Activated naive CD8-positive, alpha-beta T cell treated with anti-CD3 and anti-CD28 coated beads, Interleukin-2, amount 50 U/mL, for 24 hours (primary cell): ENCODE measurements around the gene ASAP2.

Experiments
- ATAC-seq: fragments of 150-1000 bp; cut with Tn5 transposase; one replicate; pipeline ENCODE4 v1.10.0; 2021
- DNase-seq: peaks from one replicate; pipeline ENCODE4 v3.0.0; 2021
- H3K27ac Mint-ChIP-seq: one replicate; pipeline ENCODE4 v1.8.0; 2021; ENCODE audit warnings: mild to moderate bottlenecking, mixed read lengths
- H3K27me3 Mint-ChIP-seq: one replicate; pipeline ENCODE4 v1.8.0; 2021; ENCODE audit warnings: mixed read lengths
- H3K36me3 Mint-ChIP-seq: one replicate; pipeline ENCODE4 v1.8.0; 2021; ENCODE audit warnings: low read depth, mixed read lengths
- H3K4me1 Mint-ChIP-seq: one replicate; pipeline ENCODE4 v1.8.0; 2021; ENCODE audit warnings: mixed read lengths
- H3K4me3 Mint-ChIP-seq: one replicate; pipeline ENCODE4 v1.8.0; 2021; ENCODE audit warnings: mild to moderate bottlenecking, moderate library complexity, mixed read lengths
- H3K9me3 Mint-ChIP-seq: one replicate; pipeline ENCODE4 v1.8.0; 2021; ENCODE audit warnings: mixed read lengths

The ASAP2 gene

GRCh38 chr2:9406529-9407362 is 200.1 kb downstream of the ASAP2 start:
- no peak for DNase-seq
- no peak for ATAC-seq
- H3K4me1 Mint-ChIP-seq: no peaks in the 10 kb centered on the region
- H3K4me3 Mint-ChIP-seq: no peak overlapping the region
- peaks cover 25% of the 10 kb centered on the region for H3K36me3 Mint-ChIP-seq
- no peak overlapping the region for H3K27ac Mint-ChIP-seq
- H3K27me3 Mint-ChIP-seq: no peaks in the 10 kb centered on the region
- H3K9me3 Mint-ChIP-seq: no peaks in the 10 kb centered on the region

GRCh38 chr2:9407363-9407811 is 200.8 kb downstream of the ASAP2 start:
- Mint-ChIP-seq H3K4me3 (no peak overlapping the region), H3K36me3 (peaks cover 30% of the 10 kb centered on the region), H3K4me1 (no peaks in the 10 kb centered on the region), H3K27ac (no peak overlapping the region), H3K27me3 (no peaks in the 10 kb centered on the region), H3K9me3 (no peaks in the 10 kb centered on the region)
- no peak for DNase-seq
- ATAC-seq: no peak

- Mint-ChIP-seq H3K4me1 (no peaks in the 10 kb centered on the region), H3K4me3 (no peak overlapping the region), H3K9me3 (no peaks in the 10 kb centered on the region), H3K36me3 (peaks cover 36% of the 10 kb centered on the region), H3K27ac (no peak overlapping the region), H3K27me3 (no peaks in the 10 kb centered on the region)
- DNase-seq (no peak), ATAC-seq (no peak)
Observed at GRCh38 chr2:9408641-9409151, 202.1 kb downstream of the ASAP2 start.

GRCh38 chr2:9410108-9410507 is 203.5 kb downstream of the ASAP2 start:
- H3K36me3 Mint-ChIP-seq: peaks cover 49% of the 10 kb centered on the region
- H3K4me1 Mint-ChIP-seq: no peaks in the 10 kb centered on the region
- no peak overlapping the region for H3K4me3 Mint-ChIP-seq
- H3K27ac Mint-ChIP-seq: peak overlapping the region; percentile 46
- no peaks in the 10 kb centered on the region for H3K27me3 Mint-ChIP-seq
- no peaks in the 10 kb centered on the region for H3K9me3 Mint-ChIP-seq
- DNase-seq (no peak), ATAC-seq (peak; percentile 57)

GRCh38 chr2:9412781-9413180 is 206.2 kb downstream of the ASAP2 start:
- H3K4me3 Mint-ChIP-seq: no peak overlapping the region
- no peak overlapping the region for H3K27ac Mint-ChIP-seq
- DNase-seq (no peak), ATAC-seq (no peak)
- peaks cover 14% of the 10 kb centered on the region for H3K4me1 Mint-ChIP-seq
- H3K9me3 Mint-ChIP-seq: no peaks in the 10 kb centered on the region
- H3K36me3 Mint-ChIP-seq: peaks cover 52% of the 10 kb centered on the region
- no peaks in the 10 kb centered on the region for H3K27me3 Mint-ChIP-seq

- H3K27me3 Mint-ChIP-seq: no peaks in the 10 kb centered on the region
- peaks cover 37% of the 10 kb centered on the region for H3K4me1 Mint-ChIP-seq
- H3K9me3 Mint-ChIP-seq: no peaks in the 10 kb centered on the region
- H3K27ac Mint-ChIP-seq: no peak overlapping the region
- no peak overlapping the region for H3K4me3 Mint-ChIP-seq
- H3K36me3 Mint-ChIP-seq: peaks cover 49% of the 10 kb centered on the region
- ATAC-seq (no peak), DNase-seq (no peak)
Observed at GRCh38 chr2:9415516-9416169, 209.0 kb downstream of the ASAP2 start.

- Mint-ChIP-seq H3K27me3 (no peaks in the 10 kb centered on the region), H3K4me3 (no peak overlapping the region), H3K9me3 (no peaks in the 10 kb centered on the region), H3K4me1 (peaks cover 41% of the 10 kb centered on the region), H3K36me3 (peaks cover 43% of the 10 kb centered on the region), H3K27ac (peak overlapping the region; percentile 14)
- no peak for DNase-seq
- ATAC-seq: no peak
Observed at GRCh38 chr2:9416267-9416961, 209.8 kb downstream of the ASAP2 start.

- Mint-ChIP-seq H3K9me3 (no peaks in the 10 kb centered on the region), H3K27me3 (no peaks in the 10 kb centered on the region), H3K36me3 (peaks cover 45% of the 10 kb centered on the region), H3K4me3 (no peak overlapping the region), H3K4me1 (peaks cover 45% of the 10 kb centered on the region), H3K27ac (peak overlapping the region; percentile 14)
- DNase-seq (no peak), ATAC-seq (no peak)
Observed at GRCh38 chr2:9416962-9417316, 210.3 kb downstream of the ASAP2 start.

- H3K27me3 Mint-ChIP-seq: no peaks in the 10 kb centered on the region
- H3K9me3 Mint-ChIP-seq: no peaks in the 10 kb centered on the region
- no peak overlapping the region for H3K27ac Mint-ChIP-seq
- H3K36me3 Mint-ChIP-seq: peaks cover 45% of the 10 kb centered on the region
- no peak for ATAC-seq
- peaks cover 51% of the 10 kb centered on the region for H3K4me1 Mint-ChIP-seq
- DNase-seq: no peak
- no peak overlapping the region for H3K4me3 Mint-ChIP-seq
Observed at GRCh38 chr2:9417725-9418124, 211.1 kb downstream of the ASAP2 start.

- no peak overlapping the region for H3K27ac Mint-ChIP-seq
- no peak overlapping the region for H3K4me3 Mint-ChIP-seq
- peaks cover 43% of the 10 kb centered on the region for H3K36me3 Mint-ChIP-seq
- no peaks in the 10 kb centered on the region for H3K27me3 Mint-ChIP-seq
- H3K9me3 Mint-ChIP-seq: no peaks in the 10 kb centered on the region
- DNase-seq (no peak), ATAC-seq (no peak)
- peaks cover 53% of the 10 kb centered on the region for H3K4me1 Mint-ChIP-seq
Observed at GRCh38 chr2:9418746-9419145, 212.1 kb downstream of the ASAP2 start.

- no peaks in the 10 kb centered on the region for H3K9me3 Mint-ChIP-seq
- H3K36me3 Mint-ChIP-seq: peaks cover 35% of the 10 kb centered on the region
Observed at GRCh38 chr2:9419541-9419940, 212.9 kb downstream of the ASAP2 start.

GRCh38 chr2:9420495-9420894 is 213.9 kb downstream of the ASAP2 start:
- Mint-ChIP-seq H3K27me3 (no peaks in the 10 kb centered on the region), H3K4me1 (peaks cover 53% of the 10 kb centered on the region), H3K27ac (no peak overlapping the region)

More at GRCh38 chr2:9419541-9419940, 212.9 kb downstream of the ASAP2 start:
- Mint-ChIP-seq H3K27ac (no peak overlapping the region), H3K4me3 (no peak overlapping the region), H3K27me3 (no peaks in the 10 kb centered on the region), H3K4me1 (peaks cover 53% of the 10 kb centered on the region)
- ATAC-seq (no peak), DNase-seq (no peak)

GRCh38 chr2:9422321-9423099 is 215.9 kb downstream of the ASAP2 start:
- ATAC-seq (peak; percentile 42), DNase-seq (peak; percentile 56)
- no peak overlapping the region for H3K4me3 Mint-ChIP-seq
- peak overlapping the region; percentile 87 for H3K27ac Mint-ChIP-seq
- H3K9me3 Mint-ChIP-seq: no peaks in the 10 kb centered on the region
- H3K4me1 Mint-ChIP-seq: peaks cover 41% of the 10 kb centered on the region
- peaks cover 23% of the 10 kb centered on the region for H3K36me3 Mint-ChIP-seq
- H3K27me3 Mint-ChIP-seq: no peaks in the 10 kb centered on the region

More at GRCh38 chr2:9420495-9420894, 213.9 kb downstream of the ASAP2 start:
- H3K36me3 Mint-ChIP-seq: peaks cover 30% of the 10 kb centered on the region
- no peaks in the 10 kb centered on the region for H3K9me3 Mint-ChIP-seq
- no peak overlapping the region for H3K4me3 Mint-ChIP-seq
- ATAC-seq (no peak), DNase-seq (no peak)
